K562 (cell line): Measurements from ENCODE around the gene EDNRB. TPM values are rescaled to one million over a fixed set of nuclear protein-coding genes. Genes with fewer than 3 reads are reported as not detected.

Experiments
- ATAC-seq: fragments of 200-7000 bp; cut with Tn5 transposase; 3 replicates; pipeline ENCODE4 v1.9.1; 2020; ENCODE audit warnings: moderate library complexity
- BruUV-seq: library from RNA; stranded (reverse); fragments of 400-500 nt; replicated peaks from 2 replicates; lab custom pipeline; 2021; lab: Mats Ljungman, UMichigan
- CTCF ChIA-PET: fragments of 300-600 bp; formaldehyde crosslinking; extraction: SDS; loops from one replicate; lab custom pipeline; 2021; ENCODE audit warnings: low intra/inter-chr PET ratio; lab: Yijun Ruan, JAX
- POLR2A ChIA-PET: fragments of 300-600, 350-650 bp; sonication (Branson Sonifier 250); formaldehyde crosslinking; extraction: SDS; loops from one replicate; lab custom pipeline; 2021; ENCODE audit warnings: antibody characterized with exemption, inconsistent platforms; lab: Yijun Ruan, JAX
- DNase-seq, 4 experiments: peaks; one replicate each; pipeline versions ENCODE4 v3.0.0 to v3.0.0-alpha.2; 2011 to 2018; ENCODE audit warnings: low spot score in 3 of 4, mixed read lengths in 3 of 4; ENCODE audit errors: extremely low read depth in 1 of 4
- FAIRE-seq: peaks from 2 replicates; lab custom pipeline; 2011; peaks lifted over from hg19 to GRCh38; lab: Jason Lieb, UNC
- H2AFZ ChIP-seq: 2 replicates; pipeline ENCODE4 v1.6.0; 2011; ENCODE audit warnings: low read depth, low read length, control low read depth, inconsistent platforms
- H3K27ac ChIP-seq: fragments of 200-600 bp; 3 replicates; pipeline ENCODE4 v1.8.0; 2011; ENCODE audit warnings: low read depth, mild to moderate bottlenecking, control low read depth, inconsistent platforms, low read length, moderate library complexity, mixed read lengths; ENCODE audit errors: extremely low read depth
- H3K27me3 ChIP-seq, 2 experiments: fragments of 300-600 bp in 1 of 2; 2 replicates in 1 of 2; 3 replicates in 1 of 2; pipeline versions ENCODE4 v1.6.0 to v1.8.0; 2011; ENCODE audit warnings: inconsistent platforms in 2 of 2, low read length in 2 of 2, mild to moderate bottlenecking in 1 of 2, mixed read lengths in 1 of 2, moderate library complexity in 1 of 2; ENCODE audit not compliant: control insufficient read depth in 2 of 2, insufficient read depth in 2 of 2
- H3K36me3 ChIP-seq: fragments of 300-600 bp; 3 replicates; pipeline ENCODE4 v1.8.0; 2011; ENCODE audit warnings: mild to moderate bottlenecking, low read length, inconsistent platforms; ENCODE audit not compliant: control insufficient read depth, insufficient read depth
- H3K4me1 ChIP-seq, 2 experiments: fragments of 200-600 bp in 1 of 2; replicated peaks in 1 of 2; 2 replicates in 1 of 2; 3 replicates in 1 of 2; pipeline versions ENCODE4 v1.5.1 to v1.8.0; 2011; ENCODE audit warnings: inconsistent platforms in 2 of 2, low read length in 2 of 2, mild to moderate bottlenecking in 1 of 2, mixed read lengths in 1 of 2, moderate library complexity in 1 of 2; ENCODE audit not compliant: control insufficient read depth in 2 of 2, insufficient read depth in 2 of 2
- H3K4me2 ChIP-seq: 2 replicates; pipeline ENCODE4 v1.6.1; 2011; ENCODE audit warnings: low read length, control low read depth, inconsistent platforms, mixed read lengths; ENCODE audit not compliant: insufficient read depth
- H3K4me3 ChIP-seq: fragments of 200-600 bp; sonication (generic), shearing (Covaris generic); 2 replicates; pipeline ENCODE4 v1.5.1; 2016; ENCODE audit warnings: control low read depth, inconsistent platforms
- H3K79me2 ChIP-seq: fragments of 200-600 bp; 3 replicates; pipeline ENCODE4 v1.8.0; 2011; ENCODE audit warnings: low read length, inconsistent platforms; ENCODE audit not compliant: control insufficient read depth, insufficient read depth
- H3K9ac ChIP-seq, 2 experiments: 2 replicates each; pipeline versions ENCODE4 v1.6.0 to v1.6.1; 2011; ENCODE audit warnings: low read depth in 2 of 2, low read length in 2 of 2, control low read depth in 1 of 2, inconsistent platforms in 1 of 2, mild to moderate bottlenecking in 1 of 2, mixed read lengths in 1 of 2; ENCODE audit not compliant: insufficient read depth in 1 of 2
- H3K9me1 ChIP-seq: one replicate; pipeline ENCODE4 v1.6.0; 2011; ENCODE audit warnings: inconsistent platforms, mild to moderate bottlenecking, low read length, moderate library complexity; ENCODE audit not compliant: control insufficient read depth, insufficient read depth
- H3K9me3 ChIP-seq: replicated peaks from 2 replicates; pipeline ENCODE4 v1.5.1; 2011; ENCODE audit warnings: low read depth, low read length, inconsistent platforms; ENCODE audit not compliant: control insufficient read depth, insufficient read depth
- H4K20me1 ChIP-seq: replicated peaks from 2 replicates; pipeline ENCODE4 v1.6.1; 2011; ENCODE audit warnings: low read length, inconsistent platforms, mixed read lengths; ENCODE audit not compliant: control insufficient read depth, insufficient read depth
- ARID4B ChIP-seq: sonication (generic); formaldehyde crosslinking; IDR thresholded peaks from 2 replicates; pipeline ENCODE4 v1.8.0; 2022; ENCODE audit warnings: mild to moderate bottlenecking, missing genetic modification reagents
- CHAMP1 ChIP-seq: fragments of 450-650 bp; IDR thresholded peaks from 2 replicates; pipeline ENCODE4 v1.6.1; 2016; ENCODE audit warnings: mild to moderate bottlenecking
- FOSL1 ChIP-seq: fragments of 200-800 bp; sonication (Bioruptor generic); conservative IDR thresholded peaks from 2 replicates; pipeline ENCODE4 v1.6.1; 2016; ENCODE audit warnings: missing genetic modification characterization, missing compliant biosample characterization
- KAT8 ChIP-seq: fragments of 450-650 bp; IDR thresholded peaks from 2 replicates; pipeline ENCODE4 v1.6.1; 2016; ENCODE audit warnings: low read depth, mild to moderate bottlenecking
- MTA2 ChIP-seq: fragments of 450-650 bp; IDR thresholded peaks from 2 replicates; pipeline ENCODE4 v1.6.1; 2016; ENCODE audit warnings: low read depth
- PCBP1 ChIP-seq: fragments of 200-400 bp; formaldehyde crosslinking; IDR thresholded peaks from 2 replicates; pipeline ENCODE4 v1.6.1; 2018; ENCODE audit warnings: mild to moderate bottlenecking, low read depth, low read length; ENCODE audit not compliant: poor library complexity, severe bottlenecking
- POLR2A ChIP-seq: fragments of 450-650 bp; conservative IDR thresholded peaks from 2 replicates; pipeline ENCODE4 v1.6.1; 2016
- RB1 ChIP-seq: fragments of 450-650 bp; IDR thresholded peaks from 2 replicates; pipeline ENCODE4 v1.6.1; 2017; ENCODE audit warnings: low read depth, mild to moderate bottlenecking
- SMARCA5 ChIP-seq: fragments of 450-650 bp; IDR thresholded peaks from 2 replicates; pipeline ENCODE4 v1.6.1; 2016
- XRCC3 ChIP-seq: fragments of 450-650 bp; IDR thresholded peaks from 2 replicates; pipeline ENCODE4 v1.6.1; 2017; ENCODE audit warnings: mild to moderate bottlenecking, moderate library complexity
- ZNF232 ChIP-seq: sonication (generic); formaldehyde crosslinking; IDR thresholded peaks from 2 replicates; pipeline ENCODE4 v1.8.0; 2022; ENCODE audit warnings: mild to moderate bottlenecking, missing genetic modification reagents
- ZNF561 ChIP-seq: fragments of 450-650 bp; formaldehyde crosslinking; conservative IDR thresholded peaks from 2 replicates; pipeline ENCODE4 v1.4.0; 2020; ENCODE audit warnings: mild to moderate bottlenecking, moderate library complexity
- WGBS: fragments of 100-300 bp; shearing (Covaris generic); methylation state at CpG from one replicate; pipeline ENCODE4 v1.1.6; 2016; ENCODE audit warnings: low coverage, mixed read lengths; ENCODE audit not compliant: insufficient coverage; ENCODE audit errors: missing lambda C conversion rate; 5-methylcytosine and 5-hydroxymethylcytosine counted together
- in situ Hi-C: fragments of 300-500 bp; cut with MboI; formaldehyde crosslinking; loops from 4 replicates; pipeline ENCODE4 v1.15.0; 2018; ENCODE audit warnings: inconsistent platforms, mixed read lengths
- intact Hi-C: fragments of 100-400 bp; cut with micrococcal nuclease; formaldehyde crosslinking; loops from 2 replicates; pipeline ENCODE4 v1.14.2; 2022
- polyA plus RNA-seq, 8 experiments: library from polyadenylated mRNA; depleted of rRNA in 4 of 8; stranded (reverse) in 5 of 8; unstranded in 3 of 8; fragments of >200 nt; fragmentation: Nextera tagmentation in 2 of 8; fragmentation: Illumina TruSeq in 1 of 8; extraction: Ambion mirVana in 2 of 8; extraction: Trizol in 1 of 8; gene quantifications; 2 replicates each; pipeline versions ENCODE4 v1.2.1 to v1.2.3, GENCODE V29; 2011 to 2014; ENCODE audit warnings: inconsistent platforms in 1 of 8, missing spikeins in 1 of 8
- total RNA-seq, 7 experiments: library from RNA; depleted of rRNA in 6 of 7; stranded (reverse); fragments of >200 nt in 6 of 7; fragmentation: Illumina TruSeq in 2 of 7; extraction: Trizol in 2 of 7; gene quantifications; 2 replicates each; pipeline versions ENCODE4 v1.2.1 to v1.2.3, GENCODE V29; 2011 to 2021; ENCODE audit warnings: low replicate concordance in 1 of 7
- TF ChIP-seq, protein P1 (sequence below): fragments of 250-450 bp; sonication (Bioruptor Pico); IDR thresholded peaks from 2 replicates; pipeline ENCODE4 v1.8.0; 2021; ENCODE audit warnings: moderate library complexity, mild to moderate bottlenecking, inconsistent platforms
- TF ChIP-seq, protein P2 (sequence below): fragments of 450-650 bp; formaldehyde crosslinking; IDR thresholded peaks from 2 replicates; pipeline ENCODE4 v1.4.0; 2020; ENCODE audit warnings: mild to moderate bottlenecking

The EDNRB gene
- total and polyA plus RNA-seq, 9 of the 15 experiments (the other 6 are each of a cell fraction or from before 2014, with no cell fraction given): 0.04 TPM; not detected in 8

DNA sequence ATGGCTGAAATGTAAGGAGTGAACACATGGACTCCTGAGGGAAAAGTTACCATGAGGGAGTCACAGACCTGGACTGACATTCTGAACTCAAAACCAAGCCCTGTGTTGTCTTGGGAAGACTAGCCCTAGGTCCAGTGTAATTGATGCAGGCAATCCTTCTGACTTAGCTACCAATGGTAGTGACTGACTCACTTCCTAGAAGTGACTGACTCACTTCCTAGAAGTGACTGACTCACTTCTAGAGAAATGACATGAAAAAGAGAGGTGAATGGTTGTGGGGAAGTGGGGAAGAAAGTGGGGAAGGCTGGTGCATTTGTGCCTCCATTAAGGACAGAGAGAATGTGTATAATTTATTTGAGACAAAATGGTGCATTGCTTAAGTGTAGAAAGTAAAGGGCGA lies 49.9 kb downstream of the EDNRB start:
- no peaks in the 10 kb centered on the region for H3K36me3 ChIP-seq
- H3K9me1 ChIP-seq: no peaks in the 10 kb centered on the region
- in situ Hi-C loops (no loop called here), intact Hi-C loops (no loop called here)
- H3K9me3 ChIP-seq: no peaks in the 10 kb centered on the region
- H4K20me1 ChIP-seq: no peaks in the 10 kb centered on the region
- FAIRE-seq (no peak), ATAC-seq (no peak)
- BruUV-seq: no TSS peak
- CTCF ChIA-PET: no interaction called here
- H3K4me1 ChIP-seq: no peaks in the 10 kb centered on the region
- H3K4me2 ChIP-seq: no peak overlapping the region
- H3K9ac ChIP-seq: no peak overlapping the region
- H2AFZ ChIP-seq: no peak overlapping the region
- 0% methylated on average over 1 of the region's 1 CpG for WGBS
- no peaks in the 10 kb centered on the region for H3K27me3 ChIP-seq
- H3K4me3 ChIP-seq: no peak overlapping the region
- no peaks in the 10 kb centered on the region for H3K79me2 ChIP-seq
- TF ChIP-seq FOSL1 (tag) (no peak), CHAMP1 (no peak), ZNF561 (CRISPR knock-in tag) (no peak), PCBP1 (no peak), ARID4B (CRISPR knock-in tag) (no peak), SMARCA5 (no peak), ZNF232 (CRISPR knock-in tag) (no peak), KAT8 (no peak), RB1 (no peak), MTA2 (no peak), POLR2A (no peak), XRCC3 (no peak)
- TF ChIP-seq, protein P1, sequence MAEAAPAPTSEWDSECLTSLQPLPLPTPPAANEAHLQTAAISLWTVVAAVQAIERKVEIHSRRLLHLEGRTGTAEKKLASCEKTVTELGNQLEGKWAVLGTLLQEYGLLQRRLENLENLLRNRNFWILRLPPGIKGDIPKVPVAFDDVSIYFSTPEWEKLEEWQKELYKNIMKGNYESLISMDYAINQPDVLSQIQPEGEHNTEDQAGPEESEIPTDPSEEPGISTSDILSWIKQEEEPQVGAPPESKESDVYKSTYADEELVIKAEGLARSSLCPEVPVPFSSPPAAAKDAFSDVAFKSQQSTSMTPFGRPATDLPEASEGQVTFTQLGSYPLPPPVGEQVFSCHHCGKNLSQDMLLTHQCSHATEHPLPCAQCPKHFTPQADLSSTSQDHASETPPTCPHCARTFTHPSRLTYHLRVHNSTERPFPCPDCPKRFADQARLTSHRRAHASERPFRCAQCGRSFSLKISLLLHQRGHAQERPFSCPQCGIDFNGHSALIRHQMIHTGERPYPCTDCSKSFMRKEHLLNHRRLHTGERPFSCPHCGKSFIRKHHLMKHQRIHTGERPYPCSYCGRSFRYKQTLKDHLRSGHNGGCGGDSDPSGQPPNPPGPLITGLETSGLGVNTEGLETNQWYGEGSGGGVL: no peak
- TF ChIP-seq, protein P2, sequence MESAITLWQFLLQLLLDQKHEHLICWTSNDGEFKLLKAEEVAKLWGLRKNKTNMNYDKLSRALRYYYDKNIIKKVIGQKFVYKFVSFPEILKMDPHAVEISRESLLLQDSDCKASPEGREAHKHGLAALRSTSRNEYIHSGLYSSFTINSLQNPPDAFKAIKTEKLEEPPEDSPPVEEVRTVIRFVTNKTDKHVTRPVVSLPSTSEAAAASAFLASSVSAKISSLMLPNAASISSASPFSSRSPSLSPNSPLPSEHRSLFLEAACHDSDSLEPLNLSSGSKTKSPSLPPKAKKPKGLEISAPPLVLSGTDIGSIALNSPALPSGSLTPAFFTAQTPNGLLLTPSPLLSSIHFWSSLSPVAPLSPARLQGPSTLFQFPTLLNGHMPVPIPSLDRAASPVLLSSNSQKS (CRISPR knock-in tag): no peak
- TF ChIP-seq, all 486 proteins: peak for 0
- POLR2A ChIA-PET: no interaction called here
- no peak for DNase-seq
- H3K27ac ChIP-seq: no peak overlapping the region
